ENCODE results near the gene TMEM109. TPM values are rescaled to one million over a fixed set of nuclear protein-coding genes. Genes with fewer than 3 reads are reported as not detected.

Gene TMEM109, protein sequence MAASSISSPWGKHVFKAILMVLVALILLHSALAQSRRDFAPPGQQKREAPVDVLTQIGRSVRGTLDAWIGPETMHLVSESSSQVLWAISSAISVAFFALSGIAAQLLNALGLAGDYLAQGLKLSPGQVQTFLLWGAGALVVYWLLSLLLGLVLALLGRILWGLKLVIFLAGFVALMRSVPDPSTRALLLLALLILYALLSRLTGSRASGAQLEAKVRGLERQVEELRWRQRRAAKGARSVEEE
- 45.1 and 59.1 TPM in 2 replicates for total RNA-seq

DNA sequence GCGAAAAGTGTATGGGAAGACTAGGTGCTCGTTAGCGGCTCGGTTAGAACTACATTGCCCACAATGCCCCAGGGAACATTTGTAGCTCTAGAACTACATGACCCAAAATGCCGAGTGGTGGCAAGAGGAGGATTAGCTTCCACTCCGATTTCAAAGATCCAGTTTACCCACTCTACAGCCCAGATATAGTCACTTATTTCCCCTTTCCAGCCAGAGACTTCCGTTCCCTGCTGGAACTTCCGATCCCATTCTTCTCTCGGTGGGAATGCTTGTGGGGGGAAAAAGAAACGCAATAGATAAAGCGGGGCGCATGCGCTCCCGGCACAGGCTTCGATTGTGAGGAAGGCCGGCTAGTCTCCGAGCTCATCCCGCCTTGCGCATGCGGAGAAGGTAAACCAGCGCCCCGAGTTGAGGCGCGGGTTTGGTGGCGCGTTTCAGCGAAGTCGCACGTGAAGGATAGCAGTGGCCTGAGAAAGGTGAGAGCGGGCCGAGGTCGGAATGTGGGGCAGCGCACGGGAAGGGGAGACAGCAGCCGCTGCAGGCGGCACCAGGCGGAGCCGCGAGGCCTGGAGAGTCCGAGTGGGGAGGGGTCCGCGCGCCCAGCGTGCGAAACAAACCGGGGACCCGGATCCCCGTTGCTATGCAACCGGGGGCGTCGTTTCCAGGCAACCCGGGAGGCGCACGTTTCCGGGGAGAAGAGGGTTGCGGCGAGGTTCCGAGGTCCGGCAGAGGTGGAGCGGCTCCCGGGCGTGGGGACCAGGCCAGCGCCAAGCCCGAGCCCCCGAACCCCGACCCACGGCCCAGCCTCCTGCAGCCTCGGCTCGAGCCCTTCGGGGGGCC lies at the start of gene TMEM109:
TMEM109 (plus strand) TSS at position 366 of the 840 bp plus-strand sequence. CDS start 5,536 bp downstream, outside the sequence.

DNA sequence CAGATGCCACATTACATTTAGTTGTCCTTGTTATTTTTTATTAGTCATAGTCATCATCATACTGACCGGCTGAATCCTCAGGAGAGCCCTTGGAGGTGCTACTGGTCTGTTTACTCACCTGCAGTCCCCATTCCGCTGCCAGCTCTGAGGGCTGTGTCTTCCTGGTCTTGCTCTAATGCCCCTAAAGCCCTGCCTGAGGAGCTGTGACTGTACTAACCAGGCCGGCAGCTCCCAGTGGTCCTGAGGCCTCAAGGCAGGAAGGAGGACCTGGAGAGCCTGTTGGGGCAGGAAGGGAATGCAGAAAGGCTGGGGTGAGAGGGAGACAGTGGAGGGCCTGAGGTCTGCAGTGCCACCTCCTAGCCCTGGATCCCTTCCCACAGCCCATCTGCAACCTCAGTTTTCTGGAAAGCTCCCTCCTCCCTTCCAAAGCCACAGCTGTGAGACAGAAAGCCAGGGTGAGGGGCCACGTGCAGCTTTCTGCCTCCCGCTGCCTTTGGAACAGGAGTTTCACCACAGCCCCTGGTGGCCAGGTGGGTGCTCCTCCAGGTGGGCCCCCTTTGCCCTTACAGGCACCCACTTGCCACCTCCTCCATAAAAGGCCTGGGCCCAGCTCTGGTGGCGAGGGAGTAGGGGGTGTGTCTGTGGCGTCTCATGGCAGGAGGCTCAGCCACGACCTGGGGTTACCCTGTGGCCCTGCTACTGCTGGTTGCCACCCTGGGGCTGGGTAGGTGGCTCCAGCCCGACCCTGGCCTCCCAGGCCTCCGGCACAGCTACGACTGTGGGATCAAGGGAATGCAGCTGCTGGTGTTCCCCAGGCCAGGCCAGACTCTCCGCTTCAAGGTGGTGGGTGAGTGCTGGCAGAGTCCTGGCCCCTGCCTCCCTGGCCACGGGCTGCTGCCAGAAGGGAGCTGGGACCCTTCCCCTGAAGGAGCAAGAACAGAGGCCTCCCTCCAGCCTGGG lies 46.8 kb upstream of the TMEM109 start, which contains the start of gene ZP1:
ZP1 (plus strand) TSS at position 632 of the 960 bp plus-strand sequence; CDS start at position 652, 20 bp downstream.

DNA sequence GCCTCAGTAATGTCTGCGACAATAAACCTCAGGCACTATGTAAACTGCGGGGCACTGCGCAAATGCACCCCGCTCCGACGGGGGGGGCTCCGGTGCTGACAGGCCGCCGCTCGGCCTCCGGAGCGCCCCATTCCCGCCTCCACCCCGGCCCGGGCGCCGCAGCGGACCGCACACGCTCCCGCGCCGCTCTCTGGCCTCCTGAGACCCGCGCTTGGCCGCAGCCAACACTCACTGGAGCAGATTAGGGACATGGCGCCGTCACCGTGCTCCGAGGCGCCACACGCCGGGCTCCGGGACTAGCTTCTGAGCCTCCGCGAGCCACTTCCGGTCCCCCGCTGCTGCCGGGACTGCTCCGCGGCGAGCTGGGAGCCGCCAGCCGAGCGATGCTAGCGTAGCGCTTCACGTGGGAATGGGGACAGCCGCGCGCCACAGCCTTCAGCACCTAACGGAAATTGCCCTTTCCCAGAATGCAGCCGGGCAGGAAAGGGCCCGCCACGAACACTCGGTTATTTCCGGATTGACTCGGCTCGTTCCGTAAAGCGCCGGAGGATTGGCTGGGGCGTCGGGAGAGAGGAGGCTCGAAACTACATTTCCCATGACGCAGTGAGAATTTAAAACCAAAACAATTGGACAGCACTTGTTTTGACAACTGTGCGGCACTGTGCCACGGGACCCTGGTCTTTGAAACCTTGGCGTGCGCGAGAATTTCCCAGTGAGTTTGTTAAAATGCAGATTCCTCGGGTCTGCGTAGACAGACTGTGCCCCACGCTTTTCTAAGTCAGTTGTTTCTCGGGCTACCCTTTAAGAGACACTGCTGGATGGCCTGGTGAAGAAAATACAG lies 7.6 kb upstream of the TMEM109 start, which contains the start of gene PRPF19:
PRPF19 (minus strand) TSS at position 454 of the 841 bp plus-strand sequence; CDS start at position 251, 203 bp downstream.

DNA sequence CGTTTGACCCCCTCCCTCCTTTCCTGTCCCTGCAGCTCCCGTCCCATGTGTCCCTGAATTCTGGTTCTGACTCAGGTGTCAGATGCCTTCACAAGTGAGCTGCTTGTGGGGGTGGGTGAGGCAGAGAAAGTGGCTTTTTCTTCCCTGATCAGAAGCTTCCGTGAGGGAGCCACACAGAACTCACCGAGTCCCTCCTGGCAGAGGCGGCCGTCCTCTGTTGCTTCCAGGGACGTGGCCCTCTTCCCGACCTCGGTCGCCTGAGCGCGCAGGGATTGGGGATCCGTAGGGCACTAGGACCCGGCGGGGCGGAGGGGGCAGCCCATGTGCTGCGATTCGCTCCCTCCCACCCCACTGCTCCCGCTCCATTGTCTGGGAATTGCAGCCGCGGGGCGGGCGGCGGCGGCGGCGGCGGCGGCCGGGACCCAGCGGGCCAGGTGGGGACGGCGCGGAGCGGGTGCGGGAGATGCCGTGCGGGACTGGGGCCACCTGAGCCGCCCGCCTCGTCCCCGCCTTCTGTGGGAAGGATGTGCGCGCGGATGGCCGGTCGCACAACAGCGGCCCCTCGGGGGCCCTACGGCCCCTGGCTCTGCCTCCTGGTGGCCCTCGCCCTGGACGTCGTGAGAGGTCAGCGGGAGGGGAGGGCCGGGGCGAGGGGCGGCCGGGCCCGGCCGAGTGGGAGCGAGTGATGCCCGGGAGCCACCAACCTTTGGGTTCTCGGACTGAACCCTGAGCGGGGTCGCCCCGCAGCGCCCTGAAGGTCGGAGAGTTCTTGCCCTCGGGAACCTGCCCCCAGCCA lies 10.3 kb downstream of the TMEM109 start, which contains the start of gene TMEM132A:
TMEM132A (plus strand) TSS at position 351 of the 796 bp plus-strand sequence; CDS start at position 525, 174 bp downstream.

DNA sequence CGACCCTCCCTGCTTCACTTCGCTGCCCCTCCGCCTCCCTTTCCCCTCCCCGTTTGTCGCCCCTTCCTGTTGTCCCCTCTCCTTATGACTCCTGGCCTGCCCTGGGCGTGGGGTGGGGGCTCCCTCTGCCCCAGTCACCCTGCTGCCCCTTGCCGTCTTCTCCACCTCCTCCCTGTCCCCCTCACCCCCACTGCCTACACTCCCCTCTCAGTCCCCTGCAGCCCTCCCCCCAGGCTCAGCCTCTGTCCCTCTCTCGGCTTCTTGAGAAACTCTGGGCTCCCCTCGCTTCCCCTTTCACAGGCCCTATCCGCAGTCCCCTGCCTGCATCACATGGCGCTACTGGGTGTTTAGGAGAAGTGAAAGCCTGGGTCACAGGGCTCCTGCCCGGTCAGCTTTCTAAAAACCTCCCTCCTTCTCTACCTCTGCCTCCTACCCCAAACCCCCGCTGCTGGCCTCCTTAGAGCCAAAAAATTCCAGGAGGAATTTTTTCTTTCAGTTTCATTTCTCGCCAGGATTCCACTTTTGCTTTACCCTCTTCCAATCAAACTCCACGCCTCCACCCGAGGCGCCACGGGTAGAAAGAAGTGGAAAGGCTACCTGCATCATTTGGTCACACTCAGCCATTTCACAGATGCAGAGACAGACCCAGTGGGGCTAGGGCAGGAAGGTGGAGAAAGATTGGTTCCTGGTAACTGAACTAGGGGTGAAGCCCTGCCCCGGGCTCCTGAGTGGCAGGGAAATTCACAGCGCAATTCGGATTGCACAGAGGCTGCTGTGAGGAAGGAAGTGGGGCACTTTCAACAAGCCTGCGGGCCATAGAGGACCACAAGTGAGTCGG lies 38.2 kb downstream of the TMEM109 start, which contains the start of gene SLC15A3:
SLC15A3 (minus strand) TSS at position 273 of the 838 bp plus-strand sequence. CDS start 625 bp downstream, outside the sequence.

DNA sequence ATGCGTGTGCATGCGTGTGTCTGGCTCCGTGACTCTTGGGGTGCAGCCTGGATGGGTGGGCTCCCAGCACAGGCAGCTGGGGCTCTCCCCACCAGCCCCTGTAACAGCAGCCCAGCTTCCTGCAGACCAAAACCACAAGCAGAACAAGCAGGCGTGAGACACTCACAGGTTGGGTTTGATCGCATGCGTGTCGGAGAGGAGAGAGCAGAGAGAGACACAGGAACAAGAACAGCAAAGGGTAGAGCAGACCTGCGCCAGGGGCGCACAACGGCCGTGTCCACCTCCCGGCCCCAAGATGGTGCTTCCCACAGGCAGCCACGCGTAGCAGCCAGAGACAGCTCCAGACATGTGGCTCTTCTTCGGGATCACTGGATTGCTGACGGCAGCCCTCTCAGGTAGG lies 57.6 kb downstream of the TMEM109 start, which contains the start of gene CD6:
CD6 (plus strand) TSS at position 161 of the 400 bp plus-strand sequence; CDS start at position 347, 186 bp downstream.

Other genes with a start within 250 kb of the TMEM109 start
- gene MS4A8, start 214.5 kb upstream of the TMEM109 start, total RNA-seq: not detected in 2 replicates
- not detected in 2 replicates for gene MS4A18, start 189.4 kb upstream of the TMEM109 start, total RNA-seq
- gene MS4A15, start 157.3 kb upstream of the TMEM109 start, total RNA-seq: not detected in 2 replicates
- gene MS4A10, start 128.8 kb upstream of the TMEM109 start, total RNA-seq: not detected in 2 replicates
- gene CCDC86, start 72.0 kb upstream of the TMEM109 start, total RNA-seq: 10.9 and 22.4 TPM in 2 replicates
- not detected in 2 replicates for gene PTGDR2, start 58.2 kb upstream of the TMEM109 start, total RNA-seq
- not detected in 2 replicates for gene ZP1, start 46.6 kb upstream of the TMEM109 start, total RNA-seq
- 44.7 and 55.5 TPM in 2 replicates for gene PRPF19, start 7.6 kb upstream of the TMEM109 start, total RNA-seq
- 70.5 and 77.8 TPM in 2 replicates for gene TMEM132A, start 10.3 kb downstream of the TMEM109 start, total RNA-seq
- gene SLC15A3, start 38.0 kb downstream of the TMEM109 start, total RNA-seq: 3.9 and 20.7 TPM in 2 replicates
- not detected in 2 replicates for gene CD6, start 57.5 kb downstream of the TMEM109 start, total RNA-seq
- gene CD5, start 188.3 kb downstream of the TMEM109 start, total RNA-seq: not detected in 2 replicates
- gene VPS37C, start 247.3 kb downstream of the TMEM109 start, total RNA-seq: 8.7 and 8.8 TPM in 2 replicates

All from epithelial cell of umbilical artery (primary cell).